Keratinocyte (primary cell): ENCODE results near the gene PRKCI. TPM values are rescaled to one million over a fixed set of nuclear protein-coding genes. Genes with fewer than 3 reads are reported as not detected.

ENCODE experiments used
- DNase-seq: peaks from one replicate; pipeline ENCODE4 v3.0.0-alpha.2; 2011; ENCODE audit warnings: low read depth, missing footprints, low spot score
- FAIRE-seq: peaks from 2 replicates; lab custom pipeline; 2011; peaks lifted over from hg19 to GRCh38; lab: Jason Lieb, UNC
- H2AFZ ChIP-seq: 2 replicates; pipeline ENCODE4 v1.6.0; 2012; ENCODE audit warnings: low read length, control low read depth, inconsistent platforms; ENCODE audit not compliant: control insufficient read depth
- H3K27ac ChIP-seq: 2 replicates; pipeline ENCODE4 v1.5.1; 2011; ENCODE audit warnings: low read length; ENCODE audit not compliant: control insufficient read depth, insufficient read depth
- H3K27me3 ChIP-seq: 3 replicates; pipeline ENCODE4 v1.6.0; 2011; ENCODE audit warnings: low read length; ENCODE audit not compliant: control insufficient read depth, insufficient read depth; ENCODE audit errors: extremely low read depth
- H3K36me3 ChIP-seq, 2 experiments: 2 replicates in 1 of 2; 3 replicates in 1 of 2; pipeline ENCODE4 v1.5.1; 2011; ENCODE audit warnings: low read length in 2 of 2, mild to moderate bottlenecking in 1 of 2; ENCODE audit not compliant: control insufficient read depth in 2 of 2, insufficient read depth in 2 of 2; ENCODE audit errors: extremely low read depth in 1 of 2
- H3K4me1 ChIP-seq: 3 replicates; pipeline ENCODE4 v1.5.1; 2011; ENCODE audit warnings: low read length; ENCODE audit not compliant: control insufficient read depth, insufficient read depth; ENCODE audit errors: extremely low read depth
- H3K4me2 ChIP-seq: 3 replicates; pipeline ENCODE4 v1.6.0; 2011; ENCODE audit warnings: low read depth, low read length; ENCODE audit not compliant: control insufficient read depth, insufficient read depth; ENCODE audit errors: extremely low read depth
- H3K4me3 ChIP-seq, 3 experiments: fragments of 200-600 bp in 1 of 3; sonication (generic) in 1 of 3; 2 replicates in 2 of 3; 3 replicates in 1 of 3; pipeline ENCODE4 v1.5.1; 2011 to 2016; ENCODE audit warnings: low read length in 3 of 3, mild to moderate bottlenecking in 3 of 3, control low read depth in 2 of 3, inconsistent platforms in 1 of 3, low read depth in 1 of 3, mixed read lengths in 1 of 3, mixed run types in 1 of 3, moderate library complexity in 1 of 3; ENCODE audit not compliant: control insufficient read depth in 2 of 3, insufficient read depth in 2 of 3; ENCODE audit errors: extremely low read depth in 1 of 3
- H3K79me2 ChIP-seq: 2 replicates; pipeline ENCODE4 v1.6.0; 2012; ENCODE audit warnings: low read length; ENCODE audit not compliant: control insufficient read depth, insufficient read depth
- H3K9ac ChIP-seq: 3 replicates; pipeline ENCODE4 v1.6.0; 2011; ENCODE audit warnings: low read length; ENCODE audit not compliant: control insufficient read depth, insufficient read depth; ENCODE audit errors: extremely low read depth
- H3K9me1 ChIP-seq: 3 replicates; pipeline ENCODE4 v1.6.0; 2011; ENCODE audit warnings: low read length; ENCODE audit not compliant: control insufficient read depth, insufficient read depth; ENCODE audit errors: extremely low read depth
- H3K9me3 ChIP-seq: 2 replicates; pipeline ENCODE4 v1.5.1; 2012; ENCODE audit warnings: low read depth, low read length; ENCODE audit not compliant: control insufficient read depth
- H4K20me1 ChIP-seq: 3 replicates; pipeline ENCODE4 v1.6.0; 2011; ENCODE audit warnings: low read length; ENCODE audit not compliant: control insufficient read depth, insufficient read depth; ENCODE audit errors: extremely low read depth
- EZH2 ChIP-seq: IDR thresholded peaks from one replicate; pipeline ENCODE4 v1.6.1; 2012; ENCODE audit warnings: inconsistent platforms, mild to moderate bottlenecking, low read length, moderate library complexity
- dilution Hi-C: fragments of 300-500 bp; cut with MboI; formaldehyde crosslinking; loops from one replicate; pipeline ENCODE4 v1.7.0; 2020; ENCODE audit warnings: low sequenced_read_pairs; ENCODE audit not compliant: extremely low pct_ligation_motif_present
- polyA plus RNA-seq, 5 experiments: library from polyadenylated mRNA; depleted of rRNA in 3 of 5; stranded (reverse) in 3 of 5; stranded (forward) in 1 of 5; unstranded in 1 of 5; fragments of >200 nt; gene quantifications; 1 replicate in 1 of 5; 2 replicates in 3 of 5; 3 replicates in 1 of 5; pipeline versions ENCODE4 v1.2.1 to v1.2.3, GENCODE V29; 2011 to 2012; ENCODE audit warnings: missing spikeins in 2 of 5, low read depth in 1 of 5, low replicate concordance in 1 of 5
- TF ChIP-seq, protein P1 (sequence below), 3 experiments: IDR thresholded peaks in 1 of 3; conservative IDR thresholded peaks in 1 of 3; optimal IDR thresholded peaks in 1 of 3; 2 replicates in 2 of 3; 3 replicates in 1 of 3; pipeline versions ENCODE3 to v1.5.1; 2011; ENCODE audit warnings: low read length in 3 of 3, mild to moderate bottlenecking in 3 of 3, moderate library complexity in 2 of 3, control low read depth in 1 of 3, inconsistent platforms in 1 of 3; ENCODE audit not compliant: insufficient read depth in 2 of 3; ENCODE audit errors: extremely low read depth in 1 of 3

The PRKCI gene
- polyA plus RNA-seq, 1 donor (not counting 4 experiments of a cell fraction or from before 2014, with no cell fraction given) = 53.5 TPM

DNA sequence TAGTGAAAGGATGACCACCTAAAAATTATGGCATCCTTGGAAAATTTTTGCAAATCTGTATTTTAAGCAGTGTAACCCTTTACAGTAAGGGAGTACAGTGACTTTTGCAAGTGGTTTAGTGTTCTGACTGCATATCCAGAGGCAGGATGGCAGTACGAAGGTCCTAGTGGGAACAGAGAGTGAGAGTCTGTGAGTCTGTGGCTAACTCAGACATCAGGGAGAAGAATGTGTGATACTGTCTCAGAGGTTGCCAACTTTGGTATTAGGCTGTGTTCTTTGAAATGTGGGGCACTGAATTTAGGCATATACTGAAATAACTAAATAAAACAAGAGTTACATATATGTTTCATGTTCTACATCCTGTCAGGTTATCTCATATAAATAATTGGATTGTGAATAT, 25.7 kb downstream of the PRKCI start:
- Histone ChIP-seq H3K4me1 (peaks cover 18% of the 10 kb centered on the region), H3K9ac (no peak overlapping the region), H3K36me3 (peaks cover 0 to 1% of the 10 kb centered on the region in 2 experiments), H3K4me2 (no peak overlapping the region), H3K27me3 (no peaks in the 10 kb centered on the region), H3K79me2 (peaks cover 28% of the 10 kb centered on the region), H3K4me3 (no peak overlapping the region), H4K20me1 (no peaks in the 10 kb centered on the region), H3K9me3 (no peaks in the 10 kb centered on the region), H3K9me1 (peaks cover 6% of the 10 kb centered on the region), H2AFZ (no peak overlapping the region), H3K27ac (no peak overlapping the region)
- TF ChIP-seq EZH2 = no peak
- TF ChIP-seq, protein P1, sequence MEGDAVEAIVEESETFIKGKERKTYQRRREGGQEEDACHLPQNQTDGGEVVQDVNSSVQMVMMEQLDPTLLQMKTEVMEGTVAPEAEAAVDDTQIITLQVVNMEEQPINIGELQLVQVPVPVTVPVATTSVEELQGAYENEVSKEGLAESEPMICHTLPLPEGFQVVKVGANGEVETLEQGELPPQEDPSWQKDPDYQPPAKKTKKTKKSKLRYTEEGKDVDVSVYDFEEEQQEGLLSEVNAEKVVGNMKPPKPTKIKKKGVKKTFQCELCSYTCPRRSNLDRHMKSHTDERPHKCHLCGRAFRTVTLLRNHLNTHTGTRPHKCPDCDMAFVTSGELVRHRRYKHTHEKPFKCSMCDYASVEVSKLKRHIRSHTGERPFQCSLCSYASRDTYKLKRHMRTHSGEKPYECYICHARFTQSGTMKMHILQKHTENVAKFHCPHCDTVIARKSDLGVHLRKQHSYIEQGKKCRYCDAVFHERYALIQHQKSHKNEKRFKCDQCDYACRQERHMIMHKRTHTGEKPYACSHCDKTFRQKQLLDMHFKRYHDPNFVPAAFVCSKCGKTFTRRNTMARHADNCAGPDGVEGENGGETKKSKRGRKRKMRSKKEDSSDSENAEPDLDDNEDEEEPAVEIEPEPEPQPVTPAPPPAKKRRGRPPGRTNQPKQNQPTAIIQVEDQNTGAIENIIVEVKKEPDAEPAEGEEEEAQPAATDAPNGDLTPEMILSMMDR (optimal IDR thresholded peaks at IDR 0.05 in 1 of 3, IDR thresholded peaks at IDR 0.05 in 1 of 3, conservative IDR thresholded peaks at IDR 0.05 in 1 of 3; ENCODE audit: extremely low read depth in 1 of 3, insufficient read depth in 2 of 3, low read length in 3 of 3) = no peak
- dilution Hi-C loops = no loop called here
- DNase-seq (no peak), FAIRE-seq (no peak)

DNA sequence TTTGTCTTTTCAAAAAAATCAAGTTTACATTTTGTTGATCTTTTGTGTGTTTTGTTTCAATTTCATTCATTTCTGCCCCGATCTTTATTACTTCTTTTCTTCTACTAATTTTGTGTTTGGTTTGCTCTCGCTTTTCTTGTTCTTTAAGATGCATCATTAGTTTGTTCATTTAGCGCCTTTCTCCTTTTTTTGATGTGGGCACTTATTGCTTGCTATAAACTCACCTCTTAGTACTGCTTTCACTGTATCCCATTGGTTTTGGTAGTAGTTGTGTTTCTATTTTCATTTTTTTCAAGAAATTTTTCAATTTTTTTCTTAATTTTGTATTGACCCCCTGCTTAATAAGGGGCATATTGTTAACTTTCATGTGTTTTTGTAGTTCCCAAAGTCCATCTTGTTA, 34.4 kb downstream of the PRKCI start:
- Histone ChIP-seq H3K4me2 (no peak overlapping the region), H3K4me1 (peaks cover 13% of the 10 kb centered on the region), H2AFZ (no peak overlapping the region), H3K27ac (no peak overlapping the region), H3K4me3 (no peak overlapping the region), H3K79me2 (peaks cover 34% of the 10 kb centered on the region), H3K9me3 (no peaks in the 10 kb centered on the region), H3K27me3 (no peaks in the 10 kb centered on the region), H3K9me1 (no peaks in the 10 kb centered on the region), H3K9ac (no peak overlapping the region), H4K20me1 (no peaks in the 10 kb centered on the region), H3K36me3 (no peaks in the 10 kb centered on the region)
- TF ChIP-seq EZH2 = no peak
- TF ChIP-seq, protein P1 (optimal IDR thresholded peaks at IDR 0.05 in 1 of 3, IDR thresholded peaks at IDR 0.05 in 1 of 3, conservative IDR thresholded peaks at IDR 0.05 in 1 of 3; ENCODE audit: extremely low read depth in 1 of 3, insufficient read depth in 2 of 3, low read length in 3 of 3) = no peak
- DNase-seq (no peak), FAIRE-seq (no peak)
- dilution Hi-C loops = no loop called here
